C4-2B (cell line): ENCODE data around the gene ALDH1A2.

Experiments
- CTCF ChIP-seq: fragments of 450-650 bp; conservative IDR thresholded peaks from 2 replicates; pipeline ENCODE4 v1.5.1; 2017; ENCODE audit warnings: mild to moderate bottlenecking
- ZFX ChIP-seq: fragments of 450-650 bp; IDR thresholded peaks from 2 replicates; pipeline ENCODE4 v1.6.1; 2017

GRCh38 chr15:58114812-58115211 is 49.3 kb upstream of the ALDH1A2 start:
- TF ChIP-seq CTCF (no peak), ZFX (no peak)
